GM18951 (cell line): Measurements from ENCODE around the gene RAB40C.

Source experiments
- POLR2A ChIP-seq: IDR thresholded peaks from 4 replicates; pipeline ENCODE4 v1.6.1; 2011; ENCODE audit warnings: mild to moderate bottlenecking; ENCODE audit not compliant: insufficient read length, insufficient read depth; ENCODE audit errors: extremely low read depth
- in situ Hi-C: fragments of 300-500 bp; cut with MboI; formaldehyde crosslinking; loops from one replicate; pipeline ENCODE4 v1.12.0; 2022; ENCODE audit warnings: low sequenced_read_pairs, mixed read lengths, inconsistent platforms; ENCODE audit not compliant: unreplicated experiment

RAB40C gene

DNA sequence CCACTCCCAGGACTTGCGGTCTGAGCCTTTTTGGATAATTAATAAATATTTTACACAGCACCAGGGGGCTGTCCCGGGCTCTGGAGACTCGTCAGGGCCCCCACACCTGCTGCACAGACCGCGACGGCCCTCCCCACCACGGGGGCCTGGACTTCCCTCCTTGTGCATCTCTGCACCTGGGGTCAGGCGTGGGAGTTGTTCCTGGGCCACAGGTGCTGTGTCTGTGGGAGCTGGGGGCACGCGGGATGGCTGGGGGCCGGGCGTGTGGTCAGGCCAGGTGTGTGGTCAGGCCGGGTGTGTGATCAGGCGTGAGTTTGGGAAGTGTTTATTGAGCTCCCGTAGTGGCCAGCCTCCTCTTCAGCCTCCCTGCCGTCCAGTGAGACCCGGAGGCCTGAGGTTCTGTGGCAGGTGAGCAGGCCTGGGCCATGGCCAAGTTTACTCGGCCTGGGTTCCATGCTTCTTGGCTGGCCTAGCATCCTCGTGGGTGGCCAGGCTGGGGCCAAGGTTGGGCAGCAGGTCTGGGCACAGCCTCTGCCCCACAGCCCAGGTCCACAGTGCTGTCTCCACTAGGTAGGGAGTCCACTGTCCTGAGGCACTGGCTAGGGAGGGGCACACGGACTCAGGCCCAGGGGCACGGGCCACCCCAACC is 88.5 kb downstream of the RAB40C start:
- in situ Hi-C loops: no loop called here

More for the DNA sequence above, 88.5 kb downstream of the RAB40C start:
- TF ChIP-seq POLR2A: no peak
